ENCODE measurements around the gene METTL6. TPM values are rescaled to one million over a fixed set of nuclear protein-coding genes. Genes with fewer than 3 reads are reported as not detected.

The METTL6 gene
- total RNA-seq, 2 donors from 2014 or later, result 22.3 to 24.8 TPM

GRCh38 chr3:15434756-15435155 lies 7.4 kb upstream of the METTL6 start:
- no peaks in the 10 kb centered on the region for H3K9me3 ChIP-seq (ENCODE audit: control insufficient read depth, low read length)
- H3K27ac ChIP-seq (ENCODE audit: low read depth, low read length), result no peak overlapping the region
- peaks cover 85% of the 10 kb centered on the region for H3K36me3 ChIP-seq (ENCODE audit: control insufficient read depth, insufficient read depth, low read length)
- Mint-ChIP-seq H3K27ac (no peak overlapping the region), H3K36me3 (ENCODE audit: low read depth) (peaks cover 61% of the 10 kb centered on the region), H3K27me3 (ENCODE audit: insufficient read depth) (no peaks in the 10 kb centered on the region), H3K4me3 (no peak overlapping the region), H3K4me1 (no peaks in the 10 kb centered on the region), H3K9me3 (no peaks in the 10 kb centered on the region)
- DNase-seq, result peak; percentile 57
- H3K27me3 ChIP-seq (ENCODE audit: control insufficient read depth, insufficient read depth, low read length, poor library complexity, severe bottlenecking), result no peaks in the 10 kb centered on the region
- WGBS, 2 experiments (ENCODE audit: insufficient coverage in 1 of 2, insufficient read length in 1 of 2), result 94 to 100% methylated on average over 3 to 4 of the region's 4 CpGs
- no peaks in the 10 kb centered on the region for H3K4me1 ChIP-seq (ENCODE audit: control insufficient read depth, insufficient read depth, low read length)
- no peak for TF ChIP-seq CTCF (conservative IDR thresholded peaks at IDR 0.05)
- no peak overlapping the region for H3K4me3 ChIP-seq (ENCODE audit: low read length)
- H3K9ac ChIP-seq (ENCODE audit: extremely low read depth, low read length, poor library complexity, severe bottlenecking), result no peak overlapping the region

GRCh38 chr3:15433531-15433930 lies 6.2 kb upstream of the METTL6 start:
- Histone ChIP-seq H3K4me1 (ENCODE audit: control insufficient read depth, insufficient read depth, low read length) (no peaks in the 10 kb centered on the region), H3K4me3 (ENCODE audit: low read length) (no peak overlapping the region), H3K9me3 (ENCODE audit: control insufficient read depth, low read length) (no peaks in the 10 kb centered on the region), H3K9ac (ENCODE audit: extremely low read depth, low read length, poor library complexity, severe bottlenecking) (no peak overlapping the region), H3K27ac (ENCODE audit: low read depth, low read length) (no peak overlapping the region), H3K27me3 (ENCODE audit: control insufficient read depth, insufficient read depth, low read length, poor library complexity, severe bottlenecking) (no peaks in the 10 kb centered on the region), H3K36me3 (ENCODE audit: control insufficient read depth, insufficient read depth, low read length) (peaks cover 73% of the 10 kb centered on the region)
- no peak overlapping the region for H3K4me3 Mint-ChIP-seq
- no peaks in the 10 kb centered on the region for H3K27me3 Mint-ChIP-seq (ENCODE audit: insufficient read depth)
- H3K9me3 Mint-ChIP-seq, result no peaks in the 10 kb centered on the region
- no peak overlapping the region for H3K27ac Mint-ChIP-seq
- TF ChIP-seq CTCF (conservative IDR thresholded peaks at IDR 0.05), result no peak
- 98 to 100% methylated on average over 1 of the region's 1 CpG for WGBS, 2 experiments (ENCODE audit: insufficient coverage in 1 of 2, insufficient read length in 1 of 2)
- H3K4me1 Mint-ChIP-seq, result peaks cover 6% of the 10 kb centered on the region
- peaks cover 53% of the 10 kb centered on the region for H3K36me3 Mint-ChIP-seq (ENCODE audit: low read depth)
- no peak for DNase-seq

- Mint-ChIP-seq H3K4me1 (peaks cover 16% of the 10 kb centered on the region), H3K27ac (peak overlapping the region; percentile 11), H3K36me3 (ENCODE audit: low read depth) (peaks cover 38% of the 10 kb centered on the region), H3K9me3 (no peaks in the 10 kb centered on the region), H3K27me3 (ENCODE audit: insufficient read depth) (no peaks in the 10 kb centered on the region), H3K4me3 (no peak overlapping the region)
- Histone ChIP-seq H3K9ac (ENCODE audit: extremely low read depth, low read length, poor library complexity, severe bottlenecking) (no peak overlapping the region), H3K4me3 (ENCODE audit: low read length) (no peak overlapping the region), H3K9me3 (ENCODE audit: control insufficient read depth, low read length) (no peaks in the 10 kb centered on the region), H3K27ac (ENCODE audit: low read depth, low read length) (no peak overlapping the region), H3K36me3 (ENCODE audit: control insufficient read depth, insufficient read depth, low read length) (peaks cover 56% of the 10 kb centered on the region), H3K4me1 (ENCODE audit: control insufficient read depth, insufficient read depth, low read length) (no peaks in the 10 kb centered on the region), H3K27me3 (ENCODE audit: control insufficient read depth, insufficient read depth, low read length, poor library complexity, severe bottlenecking) (no peaks in the 10 kb centered on the region)
- WGBS, 2 experiments (ENCODE audit: insufficient coverage in 1 of 2, insufficient read length in 1 of 2), result 98 to 100% methylated on average over 2 of the region's 3 CpGs
- DNase-seq, result no peak
- TF ChIP-seq CTCF (conservative IDR thresholded peaks at IDR 0.05), result no peak
These were observed 4.0 kb upstream of the METTL6 start for GRCh38 chr3:15431256-15431837.

All from endodermal cell (in vitro differentiated cells).